IPS-15b (cell line): ENCODE measurements around the gene CSAD.

ENCODE experiments used
- H3K27me3 ChIP-seq: one replicate; pipeline ENCODE4 v1.6.1; 2013; ENCODE audit warnings: low read length; ENCODE audit not compliant: control insufficient read depth, insufficient read depth
- H3K36me3 ChIP-seq: one replicate; pipeline ENCODE4 v1.6.1; 2013; ENCODE audit warnings: low read length; ENCODE audit not compliant: control insufficient read depth, insufficient read depth
- H3K4me1 ChIP-seq: one replicate; pipeline ENCODE4 v1.6.1; 2013; ENCODE audit warnings: mild to moderate bottlenecking, low read length; ENCODE audit not compliant: control insufficient read depth, insufficient read depth
- H3K4me3 ChIP-seq: one replicate; pipeline ENCODE4 v1.5.1; 2013; ENCODE audit warnings: low read depth, low read length
- H3K9ac ChIP-seq: one replicate; pipeline ENCODE4 v1.6.1; 2013; ENCODE audit warnings: low read depth, mild to moderate bottlenecking, low read length
- H3K9me3 ChIP-seq: one replicate; pipeline ENCODE4 v1.6.1; 2013; ENCODE audit warnings: mild to moderate bottlenecking, low read length; ENCODE audit not compliant: control insufficient read depth, insufficient read depth

CSAD gene

GRCh38 chr12:53223389-53224060 lies 42.8 kb upstream of the CSAD start:
- Histone ChIP-seq H3K9me3 (no peaks in the 10 kb centered on the region), H3K27me3 (peaks cover 6% of the 10 kb centered on the region), H3K36me3 (peaks cover 6% of the 10 kb centered on the region), H3K4me1 (peaks cover 29% of the 10 kb centered on the region), H3K4me3 (peak overlapping the region; percentile 43), H3K9ac (no peak overlapping the region)

- no peak overlapping the region for H3K9ac ChIP-seq
- peak overlapping the region; percentile 22 for H3K4me3 ChIP-seq
- H3K27me3 ChIP-seq, result peaks cover 6% of the 10 kb centered on the region
- H3K4me1 ChIP-seq, result peaks cover 35% of the 10 kb centered on the region
- peaks cover 6% of the 10 kb centered on the region for H3K36me3 ChIP-seq
- no peaks in the 10 kb centered on the region for H3K9me3 ChIP-seq
Observed at GRCh38 chr12:53222806-53223261, 42.1 kb upstream of the CSAD start.

GRCh38 chr12:53222170-53222721 lies 41.5 kb upstream of the CSAD start:
- peaks cover 38% of the 10 kb centered on the region for H3K4me1 ChIP-seq
- H3K27me3 ChIP-seq, result peaks cover 6% of the 10 kb centered on the region

DNA sequence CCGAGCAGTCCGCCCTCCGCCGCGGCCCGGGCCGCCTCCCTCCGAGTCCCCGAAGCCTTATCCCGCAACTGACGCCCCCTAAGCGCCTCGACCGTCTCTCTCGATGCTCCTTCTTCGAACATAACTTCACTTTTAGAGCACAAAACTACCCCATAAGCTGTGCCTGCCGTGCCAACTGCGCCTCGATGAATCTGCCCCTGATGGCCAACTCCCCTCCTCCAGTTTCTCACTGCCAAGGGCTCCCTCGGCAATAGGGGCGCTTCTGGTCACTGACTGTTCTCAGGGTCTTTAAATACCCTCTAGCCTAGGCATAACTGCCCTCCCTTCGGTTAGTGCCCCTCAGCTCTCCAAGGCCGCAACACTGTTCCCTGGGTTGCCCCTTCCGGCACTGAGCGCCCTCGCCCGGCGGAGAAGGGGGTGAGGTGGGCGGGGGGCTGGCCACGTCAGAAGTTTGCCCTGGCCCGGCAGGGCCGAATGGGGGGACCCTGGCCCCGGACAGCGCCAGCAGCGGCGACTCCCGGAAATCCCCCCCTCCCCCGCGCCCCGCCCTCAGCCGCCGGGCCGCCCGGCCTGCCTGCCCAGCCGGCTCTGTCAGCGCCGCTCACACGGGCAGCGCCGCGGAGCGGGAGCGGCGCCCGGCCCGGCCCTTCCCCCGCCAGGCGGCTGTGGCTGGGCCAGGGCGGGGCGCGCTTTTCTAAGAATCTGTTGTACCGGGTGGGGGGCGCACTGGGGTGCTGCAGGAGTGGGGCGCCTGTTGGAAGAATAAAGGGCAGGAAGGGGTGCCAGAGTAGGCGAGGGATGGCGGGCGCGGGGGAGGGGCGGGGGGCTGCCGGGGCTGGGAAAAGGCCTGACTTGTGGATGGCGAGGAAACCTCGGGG lies 40.7 kb upstream of the CSAD start:
- H3K9me3 ChIP-seq, result no peaks in the 10 kb centered on the region
- no peaks in the 10 kb centered on the region for H3K36me3 ChIP-seq
- peak overlapping the region; percentile 61 for H3K9ac ChIP-seq
- H3K27me3 ChIP-seq, result peaks cover 6% of the 10 kb centered on the region
- peaks cover 41% of the 10 kb centered on the region for H3K4me1 ChIP-seq
- H3K4me3 ChIP-seq, result peak overlapping the region; percentile 83

More at GRCh38 chr12:53222170-53222721, 41.5 kb upstream of the CSAD start:
- Histone ChIP-seq H3K36me3 (peaks cover 4% of the 10 kb centered on the region), H3K9me3 (no peaks in the 10 kb centered on the region), H3K4me3 (peak overlapping the region; percentile 33), H3K9ac (no peak overlapping the region)

DNA sequence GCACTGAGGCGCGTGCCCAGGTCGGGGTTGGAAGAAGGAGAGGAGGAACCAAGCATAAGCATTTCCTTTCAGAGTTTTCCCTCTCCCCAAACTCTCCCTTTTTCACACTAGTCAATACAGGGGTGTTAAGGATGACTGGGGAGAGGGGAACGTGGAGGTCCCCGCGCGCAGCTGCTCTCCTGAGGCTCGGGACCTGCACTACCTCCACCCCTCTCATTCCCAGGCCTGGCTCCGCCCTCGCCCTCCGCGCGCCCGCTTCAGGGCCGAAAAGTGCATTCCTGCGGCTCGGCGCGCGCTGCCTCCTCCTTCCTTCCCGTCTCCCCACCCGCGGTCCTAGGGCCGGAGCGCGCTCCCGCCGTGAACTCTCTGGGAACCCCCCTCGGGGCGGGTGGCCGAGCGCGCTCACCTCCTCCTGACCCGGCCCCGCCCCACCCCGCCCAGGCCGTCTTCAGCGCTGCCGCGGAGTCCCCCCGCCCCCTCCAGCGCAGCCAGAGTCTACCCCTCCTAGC lies 40.0 kb upstream of the CSAD start:
- Histone ChIP-seq H3K4me3 (peak overlapping the region; percentile 94), H3K27me3 (peaks cover 6% of the 10 kb centered on the region), H3K36me3 (no peaks in the 10 kb centered on the region), H3K9me3 (no peaks in the 10 kb centered on the region), H3K9ac (peak overlapping the region; percentile 32), H3K4me1 (peaks cover 48% of the 10 kb centered on the region)

DNA sequence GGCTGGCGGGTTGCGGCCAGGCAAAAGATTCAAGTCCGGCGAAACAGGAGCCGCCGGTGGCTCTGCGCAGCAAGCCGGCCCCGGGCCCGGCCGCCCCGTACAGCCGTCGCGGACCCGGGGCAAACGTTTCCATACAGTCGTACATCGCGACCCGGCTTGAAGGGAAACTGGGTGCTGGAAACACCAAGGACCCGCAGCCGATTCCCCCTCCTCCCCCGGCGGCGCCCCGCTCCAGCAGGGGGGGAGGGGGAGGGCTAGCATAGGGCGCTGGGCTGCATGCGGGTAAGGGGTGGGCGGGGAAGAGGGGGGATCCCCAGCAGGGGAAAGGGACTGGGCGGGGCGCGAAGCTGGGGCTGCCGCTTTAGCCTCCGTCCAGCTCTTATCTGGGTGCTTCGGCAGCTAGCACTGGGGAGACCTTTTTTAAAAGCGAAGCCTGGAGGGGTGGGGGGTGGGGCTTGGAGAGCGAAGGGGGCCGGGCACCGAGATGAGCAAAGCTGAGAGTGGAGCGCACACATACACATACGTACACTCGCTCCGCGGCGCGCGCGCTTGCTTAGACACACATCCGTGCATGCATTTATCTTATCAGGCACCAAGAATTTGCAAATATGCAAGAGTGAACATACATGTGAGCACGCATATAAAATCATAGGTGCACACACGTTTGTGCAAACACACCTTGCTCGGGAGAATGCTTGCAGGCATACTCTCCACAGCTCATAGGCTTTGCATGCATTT lies 39.4 kb upstream of the CSAD start:
- H3K9ac ChIP-seq, result peak overlapping the region; percentile 32
- H3K36me3 ChIP-seq, result no peaks in the 10 kb centered on the region
- H3K4me1 ChIP-seq, result peaks cover 48% of the 10 kb centered on the region
- peaks cover 6% of the 10 kb centered on the region for H3K27me3 ChIP-seq
- no peaks in the 10 kb centered on the region for H3K9me3 ChIP-seq
- peak overlapping the region; percentile 94 for H3K4me3 ChIP-seq

GRCh38 chr12:53219292-53219955 lies 38.7 kb upstream of the CSAD start:
- H3K4me3 ChIP-seq, result peak overlapping the region; percentile 94
- H3K27me3 ChIP-seq, result peaks cover 6% of the 10 kb centered on the region
- peaks cover 47% of the 10 kb centered on the region for H3K4me1 ChIP-seq
- H3K9me3 ChIP-seq, result no peaks in the 10 kb centered on the region
- peaks cover 3% of the 10 kb centered on the region for H3K36me3 ChIP-seq
- H3K9ac ChIP-seq, result no peak overlapping the region

GRCh38 chr12:53218551-53219291 lies 38.0 kb upstream of the CSAD start:
- no peaks in the 10 kb centered on the region for H3K9me3 ChIP-seq
- H3K4me3 ChIP-seq, result peak overlapping the region; percentile 94
- peaks cover 8% of the 10 kb centered on the region for H3K36me3 ChIP-seq
- H3K4me1 ChIP-seq, result peaks cover 44% of the 10 kb centered on the region
- H3K27me3 ChIP-seq, result peaks cover 6% of the 10 kb centered on the region
- no peak overlapping the region for H3K9ac ChIP-seq

DNA sequence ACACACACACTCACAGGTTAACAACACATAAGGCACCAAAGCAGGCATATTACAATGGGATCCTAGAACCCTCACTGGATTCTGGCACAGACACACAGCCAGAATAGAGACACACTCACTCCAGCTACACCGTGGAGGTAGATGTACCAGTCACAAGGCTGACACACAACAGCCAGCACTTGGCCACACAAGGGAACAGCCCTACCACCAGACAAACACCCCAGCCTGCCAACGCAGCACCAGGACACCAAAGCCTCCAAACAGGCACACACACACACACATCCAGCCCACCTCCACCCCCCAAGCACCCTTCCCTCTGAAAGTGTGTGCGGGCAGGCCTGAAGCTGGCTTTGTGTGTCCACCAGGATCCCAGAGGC lies 37.2 kb upstream of the CSAD start:
- Histone ChIP-seq H3K9me3 (no peaks in the 10 kb centered on the region), H3K27me3 (peaks cover 6% of the 10 kb centered on the region), H3K9ac (no peak overlapping the region), H3K4me1 (peaks cover 42% of the 10 kb centered on the region), H3K4me3 (peak overlapping the region; percentile 52), H3K36me3 (peaks cover 16% of the 10 kb centered on the region)

- peak overlapping the region; percentile 52 for H3K4me3 ChIP-seq
- H3K9me3 ChIP-seq, result no peaks in the 10 kb centered on the region
- peaks cover 38% of the 10 kb centered on the region for H3K4me1 ChIP-seq
- peaks cover 6% of the 10 kb centered on the region for H3K27me3 ChIP-seq
- H3K36me3 ChIP-seq, result peaks cover 20% of the 10 kb centered on the region
- H3K9ac ChIP-seq, result peak overlapping the region; percentile 37
Observed at GRCh38 chr12:53217051-53217930, 36.6 kb upstream of the CSAD start.
